ELR (cell line): ENCODE results near the gene SCRN3.
"Not testable (repeated sequence)": the region's sequence is repeated elsewhere in the genome, so short reads cannot be mapped to it uniquely, and the experiment has no call there.

Experiments used
- DNase-seq: peaks from one replicate; pipeline ENCODE4 v3.0.0-alpha.2; 2015; ENCODE audit warnings: low read depth

SCRN3 gene

GRCh38 chr2:174403628-174404027, 8.1 kb downstream of the SCRN3 start:
- no peak for DNase-seq

DNA sequence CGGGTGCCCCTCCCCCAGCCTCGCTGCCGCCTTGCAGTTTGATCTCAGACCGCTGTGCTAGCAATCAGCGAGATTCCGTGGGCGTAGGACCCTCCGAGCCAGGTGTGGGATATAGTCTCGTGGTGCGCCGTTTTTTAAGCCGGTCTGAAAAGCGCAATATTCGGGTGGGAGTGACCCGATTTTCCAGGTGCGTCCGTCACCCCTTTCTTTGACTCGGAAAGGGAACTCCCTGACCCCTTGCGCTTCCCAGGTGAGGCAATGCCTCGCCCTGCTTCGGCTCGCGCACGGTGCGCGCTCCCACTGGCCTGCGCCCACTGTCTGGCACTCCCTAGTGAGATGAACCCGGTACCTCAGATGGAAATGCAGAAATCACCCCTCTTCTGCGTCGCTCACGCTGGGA, 14.5 kb downstream of the SCRN3 start:
- DNase-seq = not testable (repeated sequence)

- no peak for DNase-seq
Observed at GRCh38 chr2:174412256-174412655, 16.7 kb downstream of the SCRN3 start.

GRCh38 chr2:174428214-174428613, 32.7 kb downstream of the SCRN3 start:
- DNase-seq = no peak

GRCh38 chr2:174430066-174430465, 34.5 kb downstream of the SCRN3 start:
- DNase-seq = no peak

GRCh38 chr2:174431902-174432301, 36.4 kb downstream of the SCRN3 start:
- DNase-seq = peak; percentile 2

- no peak for DNase-seq
Observed at GRCh38 chr2:174436351-174436750, 40.8 kb downstream of the SCRN3 start.

- no peak for DNase-seq
Observed at GRCh38 chr2:174438146-174438886, 42.8 kb downstream of the SCRN3 start.

GRCh38 chr2:174439323-174439722, 43.8 kb downstream of the SCRN3 start:
- DNase-seq = no peak

DNA sequence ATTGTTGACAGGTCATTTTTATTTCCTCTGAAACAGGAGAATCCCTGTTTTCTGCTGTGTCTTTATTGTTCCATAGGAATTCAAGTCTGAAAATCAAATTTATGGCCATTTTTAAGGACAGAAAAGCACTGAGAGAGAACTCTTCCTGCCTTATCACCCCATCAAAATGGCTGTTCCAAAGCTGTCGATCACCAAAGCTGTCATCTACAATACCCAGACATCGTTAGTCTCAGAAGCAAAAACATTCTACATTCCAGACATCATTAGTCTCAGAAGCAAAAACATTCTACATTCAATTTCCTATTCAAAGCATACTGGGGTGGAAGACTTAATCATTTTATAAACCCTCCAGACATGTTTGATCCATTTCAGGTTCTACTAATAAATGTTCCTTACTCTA, 44.4 kb downstream of the SCRN3 start:
- no peak for DNase-seq

GRCh38 chr2:174442546-174443510, 47.3 kb downstream of the SCRN3 start:
- peak; percentile 86 for DNase-seq

DNA sequence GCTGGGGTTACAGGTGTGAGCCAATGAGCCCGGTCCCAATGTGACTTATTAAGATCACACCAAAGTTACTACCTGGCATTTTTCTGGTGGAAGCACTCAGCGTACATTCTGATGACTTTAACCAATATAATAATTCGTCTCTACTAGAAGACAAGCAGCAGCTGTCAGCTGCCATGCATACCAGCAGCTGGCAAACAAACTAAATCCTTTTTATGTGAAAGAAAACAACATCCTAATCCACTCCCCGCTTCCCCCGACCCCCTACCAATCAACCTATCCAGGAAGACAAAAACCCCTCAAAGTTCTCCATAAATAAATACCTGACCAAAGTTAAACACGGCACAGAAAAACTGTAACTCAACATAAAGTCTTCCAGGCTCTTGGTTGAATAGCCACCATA, 49.2 kb downstream of the SCRN3 start:
- DNase-seq = no peak

- DNase-seq = no peak
Observed at GRCh38 chr2:174445248-174445647, 49.7 kb downstream of the SCRN3 start.

DNA sequence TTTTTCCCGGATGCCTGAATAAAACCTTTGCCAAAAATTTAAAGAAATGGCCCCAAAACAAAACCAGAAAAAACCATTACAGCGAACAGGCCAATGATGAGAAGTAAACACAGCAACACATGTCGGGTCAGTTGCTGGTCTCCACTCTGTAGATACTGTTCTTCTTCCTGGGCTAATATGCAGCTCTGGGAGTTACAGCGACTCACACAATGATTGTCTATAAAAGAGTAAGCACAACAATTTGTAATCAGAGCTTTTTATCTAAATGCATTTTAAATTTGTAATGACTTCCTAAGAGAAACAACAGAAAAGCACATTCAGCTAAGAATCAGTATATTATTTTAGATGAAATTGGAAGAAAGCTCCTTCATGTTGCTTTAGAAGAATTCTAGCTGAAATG, 51.0 kb downstream of the SCRN3 start:
- no peak for DNase-seq

DNA sequence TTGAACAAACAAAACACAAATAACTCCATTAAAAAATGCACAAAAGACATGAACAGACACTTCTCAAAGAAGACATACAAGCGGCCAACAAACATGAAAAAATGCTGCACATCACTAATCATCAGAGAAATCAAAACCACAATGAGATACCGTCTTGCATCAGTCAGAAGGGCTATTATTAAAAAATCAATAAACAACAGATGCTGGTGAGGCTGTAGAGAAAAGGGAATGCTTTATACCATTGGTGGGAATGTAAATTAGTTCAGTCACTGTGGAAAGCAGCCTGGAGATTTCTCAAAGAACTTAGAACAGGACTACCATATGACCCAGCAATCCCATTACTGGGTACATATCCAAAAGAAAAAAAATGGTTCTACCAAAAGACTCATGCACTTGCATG, 53.5 kb downstream of the SCRN3 start:
- DNase-seq = no peak

DNA sequence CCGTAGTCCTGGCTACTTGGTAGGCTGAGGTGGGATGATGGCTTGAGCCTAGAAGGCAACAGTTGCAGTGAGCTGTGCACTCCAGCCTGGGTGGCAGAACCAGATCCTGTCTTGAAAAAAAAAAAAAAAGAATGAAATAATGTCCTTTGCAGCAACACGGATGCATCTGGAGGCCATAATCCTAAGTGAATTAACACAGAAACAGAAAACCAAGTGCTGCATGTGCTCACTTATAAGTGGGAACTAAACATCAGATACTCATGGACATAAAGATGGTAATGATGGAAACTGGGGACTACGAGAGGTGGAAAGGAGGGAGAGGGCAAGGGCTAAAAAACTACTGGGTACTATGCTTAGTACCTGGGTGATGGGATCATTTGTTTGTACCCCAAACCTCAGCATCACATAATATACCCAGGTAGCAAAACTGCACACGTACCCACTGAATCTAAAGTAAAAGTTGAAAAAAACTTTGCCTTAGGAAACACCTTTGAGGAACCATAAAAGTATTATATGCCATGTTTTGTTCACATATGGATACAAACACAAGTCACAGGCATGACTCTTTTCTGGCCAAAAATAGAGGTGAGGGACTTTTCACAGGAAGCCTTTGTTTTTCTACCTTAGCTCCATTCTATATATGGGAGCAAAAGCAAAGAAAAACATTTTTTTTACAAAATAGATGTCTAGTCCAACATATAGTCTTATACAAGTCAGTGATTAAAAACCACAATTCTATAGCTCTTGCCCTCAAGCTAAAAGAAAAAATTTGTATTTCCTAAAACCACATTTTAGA, 54.7 kb downstream of the SCRN3 start:
- DNase-seq = no peak

- no peak for DNase-seq
Observed at GRCh38 chr2:174454566-174454965, 59.0 kb downstream of the SCRN3 start.

DNA sequence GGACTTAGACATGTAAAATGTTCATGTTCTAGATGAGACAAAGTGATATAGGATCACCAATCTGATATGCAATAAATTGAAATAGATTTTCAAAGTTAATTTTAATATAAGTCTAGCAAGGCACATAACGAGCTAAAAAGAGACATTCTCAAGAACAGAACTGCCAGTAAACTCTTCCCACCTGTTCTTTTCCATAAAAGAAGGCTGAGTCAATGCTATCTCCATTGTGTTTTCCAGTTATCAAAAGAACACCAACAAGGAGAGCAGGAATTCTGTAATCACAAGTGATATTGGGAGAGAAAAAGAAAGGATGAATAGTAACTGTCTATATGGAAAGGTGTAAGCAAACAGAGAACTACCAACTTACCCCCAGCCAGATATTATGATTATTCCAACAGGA, 65.7 kb downstream of the SCRN3 start:
- no peak for DNase-seq

- DNase-seq = peak; percentile 36
Observed at GRCh38 chr2:174465327-174465726, 69.8 kb downstream of the SCRN3 start.

- peak; percentile 48 for DNase-seq
Observed at GRCh38 chr2:174473796-174474195, 78.3 kb downstream of the SCRN3 start.

GRCh38 chr2:174477759-174478158, 82.2 kb downstream of the SCRN3 start:
- no peak for DNase-seq
